HG03457 (cell line): ENCODE measurements around the gene NEURL3.
"Not testable (repeated sequence)": the region's sequence is repeated elsewhere in the genome, so short reads cannot be mapped to it uniquely, and the experiment has no call there.

ENCODE experiments used
- ATAC-seq: cut with Tn5 transposase; IDR thresholded peaks from one replicate; pipeline ENCODE4 v1.9.1; 2021; ENCODE audit warnings: moderate number of reproducible peaks; ENCODE audit not compliant: unreplicated experiment

NEURL3 gene

GRCh38 chr2:96505231-96505889, at the start of gene NEURL3:
Gene NEURL3 (minus strand): TSS chr2:96505357. CDS start chr2:96505286, 71 bp downstream.
- no peak for ATAC-seq

GRCh38 chr2:96554293-96555145, 49.4 kb upstream of the NEURL3 start:
- no peak for ATAC-seq

GRCh38 chr2:96553957-96554292, 48.8 kb upstream of the NEURL3 start:
- ATAC-seq: not testable (repeated sequence)

- ATAC-seq: no peak
Measured at GRCh38 chr2:96553176-96553956, 48.2 kb upstream of the NEURL3 start.

- no peak for ATAC-seq
Measured at GRCh38 chr2:96552315-96553175, 47.4 kb upstream of the NEURL3 start.

GRCh38 chr2:96551605-96552314, 46.6 kb upstream of the NEURL3 start:
- ATAC-seq: no peak

- ATAC-seq: no peak
Measured at GRCh38 chr2:96550787-96551604, 45.8 kb upstream of the NEURL3 start.

GRCh38 chr2:96549967-96550786, 45.0 kb upstream of the NEURL3 start:
- no peak for ATAC-seq

- ATAC-seq: no peak
Measured at GRCh38 chr2:96549466-96549785, 44.3 kb upstream of the NEURL3 start.

GRCh38 chr2:96548558-96549465, 43.7 kb upstream of the NEURL3 start:
- ATAC-seq: no peak

- no peak for ATAC-seq
Measured at GRCh38 chr2:96547731-96548171, 42.6 kb upstream of the NEURL3 start.

GRCh38 chr2:96547203-96547641, 42.1 kb upstream of the NEURL3 start:
- ATAC-seq: no peak

GRCh38 chr2:96546797-96547196, 41.6 kb upstream of the NEURL3 start:
- no peak for ATAC-seq

- no peak for ATAC-seq
Measured at GRCh38 chr2:96546321-96546720, 41.2 kb upstream of the NEURL3 start.

- no peak for ATAC-seq
Measured at GRCh38 chr2:96542357-96542977, 37.3 kb upstream of the NEURL3 start.

- no peak for ATAC-seq
Measured at GRCh38 chr2:96541398-96542152, 36.4 kb upstream of the NEURL3 start.
